ENCODE measurements around the gene SNW1. TPM values are rescaled to one million over a fixed set of nuclear protein-coding genes. Genes with fewer than 3 reads are reported as not detected.

The SNW1 gene
- total and polyA plus RNA-seq, 2 of the 4 experiments (the other 2 are of a cell fraction): 28.2 to 30.6 TPM

DNA sequence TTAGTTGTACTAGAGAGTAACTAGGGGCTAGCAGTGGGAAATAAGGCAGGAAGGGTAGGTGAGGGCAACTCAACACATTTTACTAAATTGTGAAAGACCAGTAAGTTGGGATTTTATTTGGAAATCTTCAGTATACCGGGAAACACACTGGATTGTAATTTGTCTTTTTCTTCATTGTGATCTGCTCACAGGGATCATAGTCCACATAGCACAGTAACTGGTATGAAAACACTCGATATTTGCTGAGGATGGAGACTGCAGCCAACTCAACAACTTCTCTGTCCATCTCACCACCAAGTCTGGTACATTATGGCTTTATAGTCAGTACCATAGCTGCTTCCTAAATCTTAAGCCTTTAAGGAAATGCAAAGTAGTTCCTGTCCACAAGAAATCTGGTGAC lies 50.6 kb downstream of the SNW1 start:
- Histone ChIP-seq H4K5ac (ENCODE audit: low read depth, low read length) (no peak overlapping the region), H3K9me1 (ENCODE audit: insufficient read depth, low read length) (no peaks in the 10 kb centered on the region), H3K4me2 (ENCODE audit: low read depth, low read length) (no peak overlapping the region), H3K79me1 (ENCODE audit: low read depth in 1 of 2, low read length in 2 of 2) (peaks cover 24 to 48% of the 10 kb centered on the region in 2 experiments), H2BK20ac (ENCODE audit: low read depth, low read length) (no peak overlapping the region), H3K36me3 (ENCODE audit: control insufficient read depth, insufficient read depth, low read length) (peaks cover 22% of the 10 kb centered on the region), H2BK120ac (ENCODE audit: low read depth, low read length) (no peak overlapping the region), H4K91ac (ENCODE audit: insufficient read depth, low read depth, low read length) (no peak overlapping the region), H3K27ac (ENCODE audit: insufficient read depth, low read length) (no peak overlapping the region), H2BK15ac (ENCODE audit: low read depth, low read length) (no peak overlapping the region), H2AFZ (replicated peaks; ENCODE audit: low read length, poor library complexity) (no peak overlapping the region), H4K8ac (ENCODE audit: low read depth in 2 of 2, low read length in 2 of 2) (no peak overlapping the region), H3K56ac (ENCODE audit: extremely low read depth, insufficient read depth, low read length) (no peak overlapping the region), H3K9me3 (ENCODE audit: control insufficient read depth, insufficient read depth, low read length) (no peaks in the 10 kb centered on the region), H4K20me1 (ENCODE audit: insufficient read depth, low read length) (peaks cover 11% of the 10 kb centered on the region), H3K18ac (ENCODE audit: low read depth, low read length) (no peak overlapping the region), H3K27me3 (ENCODE audit: control insufficient read depth, insufficient read depth, low read length) (no peaks in the 10 kb centered on the region), H3K9ac (ENCODE audit: low read depth, low read length) (no peak overlapping the region), H3K4ac (ENCODE audit: low read depth, low read length) (no peak overlapping the region), H3K4me1 (ENCODE audit: control insufficient read depth, insufficient read depth, low read length) (no peaks in the 10 kb centered on the region; the same call in 1 of the 2 replicates), H2AK5ac (ENCODE audit: low read depth, low read length) (no peak overlapping the region), H3K23ac (ENCODE audit: low read depth, low read length) (no peak overlapping the region), H2BK5ac (ENCODE audit: low read depth, low read length, poor library complexity, severe bottlenecking) (no peak overlapping the region), H2AK9ac (replicated peaks; ENCODE audit: low read depth, low read length, poor library complexity) (no peak overlapping the region), H3K14ac (replicated peaks; ENCODE audit: low read depth, low read length) (no peak overlapping the region), H3K4me3 (ENCODE audit: insufficient read depth, low read depth, low read length) (no peak overlapping the region)
- in situ Hi-C loops (cut with MboI; ENCODE audit: low sequenced_read_pairs) (loop anchor here (10.0 kb wide), 1 partner anchor 246 kb away; no protein-coding TSS in a partner anchor), dilution Hi-C loops (cut with HindIII; ENCODE audit: low sequenced_read_pairs, unreplicated experiment) (no loop called here), intact Hi-C loops (cut with micrococcal nuclease) (no loop called here)
- no peak for TF ChIP-seq MAZ (IDR thresholded peaks at IDR 0.05; ENCODE audit: borderline replicate concordance, low read depth, low read length)
- TF ChIP-seq MAFK (IDR thresholded peaks at IDR 0.05; ENCODE audit: low read depth, low read length): no peak
- ChIA-PET POLR2A (ENCODE audit: unreplicated experiment) (no interaction called here), CTCF (interaction anchor here (1.0 kb wide), 1 partner anchor 89 kb away, joined by 4 read pairs; no protein-coding TSS in a partner anchor)
- ATAC-seq (ENCODE audit: low read depth): no peak
- no CpG with 5 or more reads among the region's 2 CpGs for WGBS, 2 experiments (ENCODE audit: extremely low coverage in 2 of 2, insufficient read length in 1 of 2)
- DNase-seq: no peak
- no TSS peak for BruUV-seq (replicated peaks)
